Measurements from ENCODE around the gene WWOX.

GRCh38 chr16:78317564-78318240, 218.2 kb downstream of the WWOX start:
- TF ChIP-seq CTCF (IDR thresholded peaks at IDR 0.05; ENCODE audit: poor library complexity): no peak
- no peak for TF ChIP-seq EZH2phosphoT487 (IDR thresholded peaks at IDR 0.05; ENCODE audit: low read depth, severe bottlenecking, unreplicated experiment)
- TF ChIP-seq EZH2 (IDR thresholded peaks at IDR 0.05; ENCODE audit: borderline replicate concordance): no peak

All from hepatocyte (in vitro differentiated cells).